K562 (cell line): ENCODE measurements around the gene ITSN1. TPM values are rescaled to one million over a fixed set of nuclear protein-coding genes. Genes with fewer than 3 reads are reported as not detected.

Experiments
- ATAC-seq: fragments of 200-7000 bp; cut with Tn5 transposase; 3 replicates; pipeline ENCODE4 v1.9.1; 2020; ENCODE audit warnings: moderate library complexity
- BruUV-seq: library from RNA; stranded (reverse); fragments of 400-500 nt; replicated peaks from 2 replicates; lab custom pipeline; 2021; lab: Mats Ljungman, UMichigan
- CTCF ChIA-PET: fragments of 300-600 bp; formaldehyde crosslinking; extraction: SDS; loops from one replicate; lab custom pipeline; 2021; ENCODE audit warnings: low intra/inter-chr PET ratio; lab: Yijun Ruan, JAX
- POLR2A ChIA-PET: fragments of 300-600, 350-650 bp; sonication (Branson Sonifier 250); formaldehyde crosslinking; extraction: SDS; loops from one replicate; lab custom pipeline; 2021; ENCODE audit warnings: antibody characterized with exemption, inconsistent platforms; lab: Yijun Ruan, JAX
- DNase-seq, 4 experiments: peaks; one replicate each; pipeline versions ENCODE4 v3.0.0 to v3.0.0-alpha.2; 2011 to 2018; ENCODE audit warnings: low spot score in 3 of 4, mixed read lengths in 3 of 4; ENCODE audit errors: extremely low read depth in 1 of 4
- FAIRE-seq: peaks from 2 replicates; lab custom pipeline; 2011; peaks lifted over from hg19 to GRCh38; lab: Jason Lieb, UNC
- H2AFZ ChIP-seq: 2 replicates; pipeline ENCODE4 v1.6.0; 2011; ENCODE audit warnings: low read depth, low read length, control low read depth, inconsistent platforms
- H3K27ac ChIP-seq: fragments of 200-600 bp; 3 replicates; pipeline ENCODE4 v1.8.0; 2011; ENCODE audit warnings: low read depth, mild to moderate bottlenecking, control low read depth, inconsistent platforms, low read length, moderate library complexity, mixed read lengths; ENCODE audit errors: extremely low read depth
- H3K27me3 ChIP-seq, 2 experiments: fragments of 300-600 bp in 1 of 2; 2 replicates in 1 of 2; 3 replicates in 1 of 2; pipeline versions ENCODE4 v1.6.0 to v1.8.0; 2011; ENCODE audit warnings: inconsistent platforms in 2 of 2, low read length in 2 of 2, mild to moderate bottlenecking in 1 of 2, mixed read lengths in 1 of 2, moderate library complexity in 1 of 2; ENCODE audit not compliant: control insufficient read depth in 2 of 2, insufficient read depth in 2 of 2
- H3K36me3 ChIP-seq: fragments of 300-600 bp; 3 replicates; pipeline ENCODE4 v1.8.0; 2011; ENCODE audit warnings: mild to moderate bottlenecking, low read length, inconsistent platforms; ENCODE audit not compliant: control insufficient read depth, insufficient read depth
- H3K4me1 ChIP-seq, 2 experiments: fragments of 200-600 bp in 1 of 2; replicated peaks in 1 of 2; 2 replicates in 1 of 2; 3 replicates in 1 of 2; pipeline versions ENCODE4 v1.5.1 to v1.8.0; 2011; ENCODE audit warnings: inconsistent platforms in 2 of 2, low read length in 2 of 2, mild to moderate bottlenecking in 1 of 2, mixed read lengths in 1 of 2, moderate library complexity in 1 of 2; ENCODE audit not compliant: control insufficient read depth in 2 of 2, insufficient read depth in 2 of 2
- H3K4me2 ChIP-seq: 2 replicates; pipeline ENCODE4 v1.6.1; 2011; ENCODE audit warnings: low read length, control low read depth, inconsistent platforms, mixed read lengths; ENCODE audit not compliant: insufficient read depth
- H3K4me3 ChIP-seq: fragments of 200-600 bp; sonication (generic), shearing (Covaris generic); 2 replicates; pipeline ENCODE4 v1.5.1; 2016; ENCODE audit warnings: control low read depth, inconsistent platforms
- H3K79me2 ChIP-seq: fragments of 200-600 bp; 3 replicates; pipeline ENCODE4 v1.8.0; 2011; ENCODE audit warnings: low read length, inconsistent platforms; ENCODE audit not compliant: control insufficient read depth, insufficient read depth
- H3K9ac ChIP-seq, 2 experiments: 2 replicates each; pipeline versions ENCODE4 v1.6.0 to v1.6.1; 2011; ENCODE audit warnings: low read depth in 2 of 2, low read length in 2 of 2, control low read depth in 1 of 2, inconsistent platforms in 1 of 2, mild to moderate bottlenecking in 1 of 2, mixed read lengths in 1 of 2; ENCODE audit not compliant: insufficient read depth in 1 of 2
- H3K9me1 ChIP-seq: one replicate; pipeline ENCODE4 v1.6.0; 2011; ENCODE audit warnings: inconsistent platforms, mild to moderate bottlenecking, low read length, moderate library complexity; ENCODE audit not compliant: control insufficient read depth, insufficient read depth
- H3K9me3 ChIP-seq: replicated peaks from 2 replicates; pipeline ENCODE4 v1.5.1; 2011; ENCODE audit warnings: low read depth, low read length, inconsistent platforms; ENCODE audit not compliant: control insufficient read depth, insufficient read depth
- H4K20me1 ChIP-seq: replicated peaks from 2 replicates; pipeline ENCODE4 v1.6.1; 2011; ENCODE audit warnings: low read length, inconsistent platforms, mixed read lengths; ENCODE audit not compliant: control insufficient read depth, insufficient read depth
- ELF2 ChIP-seq: fragments of 250-450 bp; sonication (Bioruptor Pico); IDR thresholded peaks from 2 replicates; pipeline ENCODE4 v1.5.0; 2021; ENCODE audit warnings: mild to moderate bottlenecking
- ELK3 ChIP-seq: fragments of 450-650 bp; formaldehyde crosslinking; IDR thresholded peaks from 2 replicates; pipeline ENCODE4 v1.4.0; 2020; ENCODE audit warnings: mild to moderate bottlenecking
- FIP1L1 ChIP-seq: fragments of 200-400 bp; formaldehyde crosslinking; IDR thresholded peaks from 2 replicates; pipeline ENCODE4 v1.6.1; 2018; ENCODE audit warnings: mild to moderate bottlenecking, low read depth, low read length; ENCODE audit not compliant: poor library complexity, severe bottlenecking
- GABPB1 ChIP-seq: sonication (generic); formaldehyde crosslinking; IDR thresholded peaks from 2 replicates; pipeline ENCODE4 v1.8.0; 2022; ENCODE audit warnings: mild to moderate bottlenecking, missing genetic modification reagents
- KLF13 ChIP-seq: fragments of 450-650 bp; IDR thresholded peaks from 2 replicates; pipeline ENCODE4 v1.6.1; 2016; ENCODE audit warnings: missing genetic modification characterization, low read depth, mild to moderate bottlenecking, missing compliant biosample characterization, moderate library complexity, borderline replicate concordance
- MCM5 ChIP-seq: fragments of 450-650 bp; IDR thresholded peaks from 2 replicates; pipeline ENCODE4 v1.6.1; 2016; ENCODE audit warnings: low read depth
- NFE2 ChIP-seq: IDR thresholded peaks from 2 replicates; pipeline ENCODE4 v1.6.1; 2014; ENCODE audit warnings: antibody characterized with exemption, low read depth
- NFE2L1 ChIP-seq: fragments of 450-650 bp; IDR thresholded peaks from 2 replicates; pipeline ENCODE4 v1.6.1; 2016; ENCODE audit warnings: missing genetic modification characterization, low read depth, mild to moderate bottlenecking, missing compliant biosample characterization, moderate library complexity, borderline replicate concordance
- NR2C2 ChIP-seq, 2 experiments: fragments of 200-800 bp in 1 of 2; sonication (Bioruptor generic) in 1 of 2; sonication (generic) in 1 of 2; formaldehyde crosslinking in 1 of 2; IDR thresholded peaks; 2 replicates each; pipeline versions ENCODE4 v1.6.1 to v1.8.0; 2016 to 2022; ENCODE audit warnings: mild to moderate bottlenecking in 1 of 2, missing compliant biosample characterization in 1 of 2, missing genetic modification characterization in 1 of 2, missing genetic modification reagents in 1 of 2
- THRAP3 ChIP-seq: fragments of 450-650 bp; IDR thresholded peaks from 2 replicates; pipeline ENCODE4 v1.6.1; 2016; ENCODE audit warnings: mild to moderate bottlenecking, inconsistent platforms, borderline replicate concordance
- TSC22D4 ChIP-seq: fragments of 450-650 bp; IDR thresholded peaks from 2 replicates; pipeline ENCODE4 v1.6.1; 2016; ENCODE audit warnings: missing genetic modification characterization, missing biosample characterization, control low read depth
- ZFP30 ChIP-seq: fragments of 250-450 bp; sonication (Bioruptor Pico); IDR thresholded peaks from 2 replicates; pipeline ENCODE4 v1.8.0; 2022; ENCODE audit warnings: moderate library complexity, mild to moderate bottlenecking, inconsistent platforms, borderline replicate concordance
- ZNF408 ChIP-seq: fragments of 250-450 bp; sonication (Bioruptor Pico); IDR thresholded peaks from 2 replicates; pipeline ENCODE4 v1.4.0; 2020; ENCODE audit warnings: low read depth, mild to moderate bottlenecking, moderate library complexity
- ZNF586 ChIP-seq: fragments of 450-650 bp; formaldehyde crosslinking; conservative IDR thresholded peaks from 2 replicates; pipeline ENCODE4 v1.4.0; 2020; ENCODE audit warnings: mild to moderate bottlenecking, moderate library complexity
- ZNF77 ChIP-seq: fragments of 250-450 bp; sonication (Bioruptor Pico); IDR thresholded peaks from 2 replicates; pipeline ENCODE4 v1.5.0; 2020
- WGBS: fragments of 100-300 bp; shearing (Covaris generic); methylation state at CpG from one replicate; pipeline ENCODE4 v1.1.6; 2016; ENCODE audit warnings: low coverage, mixed read lengths; ENCODE audit not compliant: insufficient coverage; ENCODE audit errors: missing lambda C conversion rate; 5-methylcytosine and 5-hydroxymethylcytosine counted together
- in situ Hi-C: fragments of 300-500 bp; cut with MboI; formaldehyde crosslinking; loops from 4 replicates; pipeline ENCODE4 v1.15.0; 2018; ENCODE audit warnings: inconsistent platforms, mixed read lengths
- intact Hi-C: fragments of 100-400 bp; cut with micrococcal nuclease; formaldehyde crosslinking; loops from 2 replicates; pipeline ENCODE4 v1.14.2; 2022
- polyA plus RNA-seq, 8 experiments: library from polyadenylated mRNA; depleted of rRNA in 4 of 8; stranded (reverse) in 5 of 8; unstranded in 3 of 8; fragments of >200 nt; fragmentation: Nextera tagmentation in 2 of 8; fragmentation: Illumina TruSeq in 1 of 8; extraction: Ambion mirVana in 2 of 8; extraction: Trizol in 1 of 8; gene quantifications; 2 replicates each; pipeline versions ENCODE4 v1.2.1 to v1.2.3, GENCODE V29; 2011 to 2014; ENCODE audit warnings: inconsistent platforms in 1 of 8, missing spikeins in 1 of 8
- total RNA-seq, 7 experiments: library from RNA; depleted of rRNA in 6 of 7; stranded (reverse); fragments of >200 nt in 6 of 7; fragmentation: Illumina TruSeq in 2 of 7; extraction: Trizol in 2 of 7; gene quantifications; 2 replicates each; pipeline versions ENCODE4 v1.2.1 to v1.2.3, GENCODE V29; 2011 to 2021; ENCODE audit warnings: low replicate concordance in 1 of 7
- TF ChIP-seq, protein P1 (sequence below): fragments of 450-650 bp; formaldehyde crosslinking; IDR thresholded peaks from 2 replicates; pipeline ENCODE4 v1.4.0; 2020; ENCODE audit warnings: mild to moderate bottlenecking, moderate library complexity

ITSN1 gene
- total and polyA plus RNA-seq, 9 of the 15 experiments (the other 6 are each of a cell fraction or from before 2014, with no cell fraction given) = 1.1 to 12.6 (median 4.8) TPM

- no peaks in the 10 kb centered on the region for H3K9me1 ChIP-seq
- DNase-seq (no peak), ATAC-seq (no peak), FAIRE-seq (no peak)
- in situ Hi-C loops = no loop called here
- H3K4me1 ChIP-seq = peaks cover 0 to 3% of the 10 kb centered on the region in 2 experiments; a peak in 1 of 5 replicates
- TF ChIP-seq KLF13 = no peak
- TF ChIP-seq ZFP30 (CRISPR knock-in tag) = no peak
- TF ChIP-seq, protein P1, sequence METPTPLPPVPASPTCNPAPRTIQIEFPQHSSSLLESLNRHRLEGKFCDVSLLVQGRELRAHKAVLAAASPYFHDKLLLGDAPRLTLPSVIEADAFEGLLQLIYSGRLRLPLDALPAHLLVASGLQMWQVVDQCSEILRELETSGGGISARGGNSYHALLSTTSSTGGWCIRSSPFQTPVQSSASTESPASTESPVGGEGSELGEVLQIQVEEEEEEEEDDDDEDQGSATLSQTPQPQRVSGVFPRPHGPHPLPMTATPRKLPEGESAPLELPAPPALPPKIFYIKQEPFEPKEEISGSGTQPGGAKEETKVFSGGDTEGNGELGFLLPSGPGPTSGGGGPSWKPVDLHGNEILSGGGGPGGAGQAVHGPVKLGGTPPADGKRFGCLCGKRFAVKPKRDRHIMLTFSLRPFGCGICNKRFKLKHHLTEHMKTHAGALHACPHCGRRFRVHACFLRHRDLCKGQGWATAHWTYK (CRISPR knock-in tag) = no peak
- no peak for TF ChIP-seq THRAP3
- BruUV-seq = no TSS peak
- no peak overlapping the region for H2AFZ ChIP-seq
- H3K79me2 ChIP-seq = no peaks in the 10 kb centered on the region
- H3K27me3 ChIP-seq = no peaks in the 10 kb centered on the region
- no peaks in the 10 kb centered on the region for H3K9me3 ChIP-seq
- CTCF ChIA-PET = no interaction called here
- no peak overlapping the region for H3K27ac ChIP-seq
- POLR2A ChIA-PET = no interaction called here
- no peak overlapping the region for H3K4me3 ChIP-seq
- H3K4me2 ChIP-seq = no peak overlapping the region
- no peaks in the 10 kb centered on the region for H4K20me1 ChIP-seq
- no peaks in the 10 kb centered on the region for H3K36me3 ChIP-seq
- intact Hi-C loops = no loop called here
- H3K9ac ChIP-seq = no peak overlapping the region
- whole genome bisulfite sequencing = 6% methylated on average over 3 of the region's 3 CpGs
Measured at GRCh38 chr21:33736569-33736968, 94.3 kb downstream of the ITSN1 start.

DNA sequence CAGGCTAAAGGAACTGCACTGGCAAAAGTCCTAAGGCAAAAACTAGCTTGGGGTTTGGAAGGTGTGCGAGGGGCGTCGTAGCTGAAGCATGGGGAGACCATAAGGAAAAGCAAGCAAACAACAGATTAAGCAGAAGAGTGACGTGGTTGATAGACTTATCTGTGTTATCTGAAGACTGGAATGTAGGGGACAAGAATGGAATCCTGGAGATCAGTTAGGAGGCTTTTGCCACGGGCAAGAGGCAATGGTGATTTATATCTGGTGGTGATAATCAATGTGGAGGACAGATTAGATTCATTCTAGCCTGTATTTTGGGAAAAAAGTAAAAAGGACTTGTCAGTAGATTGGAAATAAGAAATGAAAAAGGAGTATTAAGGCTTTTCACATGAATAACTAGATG lies 97.4 kb downstream of the ITSN1 start:
- CTCF ChIA-PET = no interaction called here
- Histone ChIP-seq H3K27me3 (no peaks in the 10 kb centered on the region), H3K4me3 (no peak overlapping the region), H3K9me1 (no peaks in the 10 kb centered on the region), H2AFZ (no peak overlapping the region), H3K4me2 (no peak overlapping the region), H4K20me1 (no peaks in the 10 kb centered on the region), H3K9me3 (no peaks in the 10 kb centered on the region), H3K27ac (no peak overlapping the region), H3K36me3 (no peaks in the 10 kb centered on the region), H3K79me2 (no peaks in the 10 kb centered on the region), H3K9ac (no peak overlapping the region), H3K4me1 (no peaks in the 10 kb centered on the region)
- intact Hi-C loops (no loop called here), in situ Hi-C loops (no loop called here)
- FAIRE-seq (no peak), DNase-seq (no peak), ATAC-seq (no peak)
- no TSS peak for BruUV-seq
- POLR2A ChIA-PET = no interaction called here
- WGBS = 16% methylated on average over 5 of the region's 5 CpGs
- TF ChIP-seq ZNF77 (CRISPR knock-in tag) (no peak), MCM5 (no peak), ZNF586 (CRISPR knock-in tag) (no peak), NFE2L1 (no peak), ELK3 (CRISPR knock-in tag) (no peak), NR2C2 (CRISPR knock-in tag; IDR thresholded peaks at IDR 0.05) (no peak), NR2C2 (tag; IDR thresholded peaks at IDR 0.05) (no peak), NFE2 (no peak), ZNF408 (CRISPR knock-in tag) (no peak), ELF2 (CRISPR knock-in tag) (no peak), GABPB1 (CRISPR knock-in tag) (no peak), TSC22D4 (no peak), FIP1L1 (no peak)
